Measurements from ENCODE around the gene GAA.

The GAA gene

GRCh38 chr17:80070375-80071115 lies 30.8 kb upstream of the GAA start:
- H3K79me2 ChIP-seq (ENCODE audit: insufficient read depth, low read length), result no peaks in the 10 kb centered on the region
- no peak overlapping the region for H2AFZ ChIP-seq (ENCODE audit: low read length)
- no peaks in the 10 kb centered on the region for H3K4me1 ChIP-seq (ENCODE audit: insufficient read depth, low read length, severe bottlenecking)
- H3K9ac ChIP-seq (ENCODE audit: low read length), result no peak overlapping the region
- no peaks in the 10 kb centered on the region for H3K9me2 ChIP-seq (ENCODE audit: low read depth, low read length)
- no peak for TF ChIP-seq EZH2 (IDR thresholded peaks at IDR 0.05; ENCODE audit: borderline replicate concordance, low read length)
- TF ChIP-seq CTCF (IDR thresholded peaks at IDR 0.05; ENCODE audit: low read length), result no peak
- H4K20me1 ChIP-seq (ENCODE audit: insufficient read depth, low read length), result no peaks in the 10 kb centered on the region
- no peaks in the 10 kb centered on the region for H3F3A ChIP-seq (ENCODE audit: insufficient read depth, low read length)
- H3K36me3 ChIP-seq (ENCODE audit: insufficient read depth, low read length), result no peaks in the 10 kb centered on the region
- no peak overlapping the region for H3K4me3 ChIP-seq (ENCODE audit: low read depth, low read length, poor library complexity, severe bottlenecking)
- no peak overlapping the region for H3K27ac ChIP-seq (ENCODE audit: low read depth, low read length, poor library complexity, severe bottlenecking)
- no peaks in the 10 kb centered on the region for H3K9me3 ChIP-seq (ENCODE audit: low read length)
- no peak overlapping the region for H3K4me2 ChIP-seq (ENCODE audit: low read length)
- peaks cover 7% of the 10 kb centered on the region for H3K27me3 ChIP-seq (ENCODE audit: insufficient read depth, low read length)

DNA sequence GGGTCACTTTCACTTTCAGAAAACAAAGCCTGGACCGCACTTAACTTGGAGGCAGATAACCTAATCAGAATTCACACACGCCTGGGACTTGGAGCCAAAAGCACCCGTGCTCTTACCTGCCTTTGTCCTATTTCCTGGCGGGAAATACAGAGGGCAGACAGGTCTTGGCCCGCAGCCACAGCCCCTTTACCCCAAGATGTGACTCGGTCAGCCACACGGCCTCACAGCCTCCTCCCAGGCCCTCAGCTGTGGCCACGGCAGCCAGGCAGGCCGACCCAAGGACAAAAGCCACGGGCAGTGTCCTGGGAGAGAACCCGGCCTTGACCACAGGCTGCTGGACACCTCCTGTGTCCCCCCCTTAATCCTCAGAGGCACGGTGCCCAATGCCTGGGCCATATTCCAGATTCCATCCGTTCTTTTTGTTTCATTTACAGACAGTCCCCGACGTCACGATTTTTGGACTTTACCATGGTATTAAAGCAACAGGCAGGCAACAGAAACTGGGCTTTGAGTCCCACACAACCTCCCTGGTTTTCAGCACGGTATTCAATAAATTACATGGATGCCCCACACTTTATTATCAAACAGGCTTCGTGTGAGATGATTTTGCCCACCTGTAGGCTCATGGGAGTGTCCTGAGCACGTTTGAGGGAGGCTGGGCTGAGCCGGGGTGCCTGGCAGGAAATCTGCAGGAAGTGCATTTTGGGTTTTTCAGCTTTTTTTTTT lies 30.1 kb upstream of the GAA start:
- Histone ChIP-seq H3K9me3 (ENCODE audit: low read length) (no peaks in the 10 kb centered on the region), H3K9me2 (ENCODE audit: low read depth, low read length) (no peaks in the 10 kb centered on the region), H2AFZ (ENCODE audit: low read length) (no peak overlapping the region), H3K27ac (ENCODE audit: low read depth, low read length, poor library complexity, severe bottlenecking) (no peak overlapping the region), H3K9ac (ENCODE audit: low read length) (no peak overlapping the region), H3K4me3 (ENCODE audit: low read depth, low read length, poor library complexity, severe bottlenecking) (no peak overlapping the region), H3K27me3 (ENCODE audit: insufficient read depth, low read length) (peaks cover 5% of the 10 kb centered on the region), H3K79me2 (ENCODE audit: insufficient read depth, low read length) (no peaks in the 10 kb centered on the region), H4K20me1 (ENCODE audit: insufficient read depth, low read length) (no peaks in the 10 kb centered on the region), H3F3A (ENCODE audit: insufficient read depth, low read length) (no peaks in the 10 kb centered on the region), H3K4me2 (ENCODE audit: low read length) (no peak overlapping the region), H3K4me1 (ENCODE audit: insufficient read depth, low read length, severe bottlenecking) (no peaks in the 10 kb centered on the region), H3K36me3 (ENCODE audit: insufficient read depth, low read length) (no peaks in the 10 kb centered on the region)
- TF ChIP-seq EZH2 (IDR thresholded peaks at IDR 0.05; ENCODE audit: borderline replicate concordance, low read length) (no peak), CTCF (IDR thresholded peaks at IDR 0.05; ENCODE audit: low read length) (no peak)

GRCh38 chr17:80072410-80072809 lies 29.0 kb upstream of the GAA start:
- H3K4me3 ChIP-seq (ENCODE audit: low read depth, low read length, poor library complexity, severe bottlenecking), result no peak overlapping the region
- no peaks in the 10 kb centered on the region for H3F3A ChIP-seq (ENCODE audit: insufficient read depth, low read length)
- no peak overlapping the region for H3K27ac ChIP-seq (ENCODE audit: low read depth, low read length, poor library complexity, severe bottlenecking)
- H2AFZ ChIP-seq (ENCODE audit: low read length), result no peak overlapping the region
- H3K9me3 ChIP-seq (ENCODE audit: low read length), result no peaks in the 10 kb centered on the region
- H4K20me1 ChIP-seq (ENCODE audit: insufficient read depth, low read length), result no peaks in the 10 kb centered on the region
- no peak overlapping the region for H3K4me2 ChIP-seq (ENCODE audit: low read length)
- no peaks in the 10 kb centered on the region for H3K9me2 ChIP-seq (ENCODE audit: low read depth, low read length)
- H3K36me3 ChIP-seq (ENCODE audit: insufficient read depth, low read length), result no peaks in the 10 kb centered on the region
- no peaks in the 10 kb centered on the region for H3K79me2 ChIP-seq (ENCODE audit: insufficient read depth, low read length)
- H3K4me1 ChIP-seq (ENCODE audit: insufficient read depth, low read length, severe bottlenecking), result no peaks in the 10 kb centered on the region
- H3K9ac ChIP-seq (ENCODE audit: low read length), result no peak overlapping the region
- H3K27me3 ChIP-seq (ENCODE audit: insufficient read depth, low read length), result peaks cover 3% of the 10 kb centered on the region
- TF ChIP-seq EZH2 (IDR thresholded peaks at IDR 0.05; ENCODE audit: borderline replicate concordance, low read length), result no peak
- no peak for TF ChIP-seq CTCF (IDR thresholded peaks at IDR 0.05; ENCODE audit: low read length)

Measured in OCI-LY1 (cell line).